Measurements from ENCODE around the gene LETM1.

Gene LETM1

DNA sequence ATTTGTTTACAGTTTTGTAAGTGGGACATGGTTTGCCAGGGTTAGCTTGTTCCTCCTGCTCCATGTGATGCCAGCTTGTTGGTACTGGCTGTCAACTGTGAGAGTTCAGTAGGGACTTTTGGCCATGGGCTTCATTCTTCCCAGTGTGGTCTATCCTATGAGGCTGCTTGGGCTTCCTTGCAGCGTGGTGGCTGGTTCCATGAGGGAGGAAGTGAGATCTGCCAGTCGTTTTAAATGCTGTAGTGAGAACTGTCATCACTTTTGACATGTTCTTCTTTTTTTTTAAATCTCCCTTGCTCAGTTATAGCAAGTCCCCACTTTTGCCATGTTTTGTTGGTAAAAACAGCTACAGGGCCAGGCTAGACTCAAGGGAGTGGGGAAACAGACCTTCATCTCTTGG, 31.1 kb upstream of the LETM1 start:
- no peak overlapping the region for H3K27ac ChIP-seq
- TF ChIP-seq, protein P1, sequence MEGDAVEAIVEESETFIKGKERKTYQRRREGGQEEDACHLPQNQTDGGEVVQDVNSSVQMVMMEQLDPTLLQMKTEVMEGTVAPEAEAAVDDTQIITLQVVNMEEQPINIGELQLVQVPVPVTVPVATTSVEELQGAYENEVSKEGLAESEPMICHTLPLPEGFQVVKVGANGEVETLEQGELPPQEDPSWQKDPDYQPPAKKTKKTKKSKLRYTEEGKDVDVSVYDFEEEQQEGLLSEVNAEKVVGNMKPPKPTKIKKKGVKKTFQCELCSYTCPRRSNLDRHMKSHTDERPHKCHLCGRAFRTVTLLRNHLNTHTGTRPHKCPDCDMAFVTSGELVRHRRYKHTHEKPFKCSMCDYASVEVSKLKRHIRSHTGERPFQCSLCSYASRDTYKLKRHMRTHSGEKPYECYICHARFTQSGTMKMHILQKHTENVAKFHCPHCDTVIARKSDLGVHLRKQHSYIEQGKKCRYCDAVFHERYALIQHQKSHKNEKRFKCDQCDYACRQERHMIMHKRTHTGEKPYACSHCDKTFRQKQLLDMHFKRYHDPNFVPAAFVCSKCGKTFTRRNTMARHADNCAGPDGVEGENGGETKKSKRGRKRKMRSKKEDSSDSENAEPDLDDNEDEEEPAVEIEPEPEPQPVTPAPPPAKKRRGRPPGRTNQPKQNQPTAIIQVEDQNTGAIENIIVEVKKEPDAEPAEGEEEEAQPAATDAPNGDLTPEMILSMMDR (IDR thresholded peaks at IDR 0.05): no peak
- H3K4me3 ChIP-seq: no peak overlapping the region
- DNase-seq (ENCODE audit: low spot score): no peak

DNA sequence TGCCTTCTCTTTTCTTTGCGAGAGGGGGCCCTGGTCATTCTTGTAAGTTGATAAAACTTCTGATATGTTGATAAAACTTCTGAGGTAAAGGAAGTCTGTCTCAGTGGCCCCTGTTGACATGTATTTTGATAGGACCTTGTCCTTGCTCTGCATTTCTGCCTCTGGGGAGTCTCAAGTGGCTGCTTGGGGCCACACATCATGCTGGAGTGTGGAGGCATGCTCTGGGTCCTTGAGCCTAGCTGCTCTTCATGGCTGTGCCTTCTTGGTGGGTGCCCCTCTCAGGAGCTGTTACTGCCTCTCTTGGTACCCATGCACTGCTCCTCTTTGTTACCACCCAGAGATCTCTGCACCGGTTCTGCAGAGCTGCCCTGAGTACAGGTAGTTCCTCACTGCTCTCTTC, 29.5 kb upstream of the LETM1 start:
- DNase-seq (ENCODE audit: low spot score): no peak
- no peak overlapping the region for H3K27ac ChIP-seq
- TF ChIP-seq, protein P1 (IDR thresholded peaks at IDR 0.05): no peak
- H3K4me3 ChIP-seq: no peak overlapping the region

DNA sequence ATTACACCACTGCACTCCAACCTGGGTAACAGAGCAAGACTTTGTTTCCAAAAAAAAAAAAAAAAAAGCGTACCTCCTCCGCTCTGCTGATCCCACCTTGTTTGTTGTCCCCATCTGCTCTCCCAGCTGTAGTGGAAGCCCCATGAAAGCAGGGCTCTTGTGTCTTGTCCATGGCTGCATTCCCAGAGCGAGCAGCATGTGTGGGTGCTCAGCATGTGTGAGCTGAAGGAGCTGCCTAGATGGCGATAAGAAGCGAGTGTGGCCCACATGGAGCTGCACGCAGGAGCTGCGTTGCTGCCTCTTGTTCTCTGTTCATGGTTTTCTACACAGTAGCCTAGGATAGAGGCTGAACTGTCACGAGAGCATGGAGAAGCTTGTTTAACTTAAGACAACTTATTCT, 27.6 kb upstream of the LETM1 start:
- DNase-seq (ENCODE audit: low spot score): no peak
- TF ChIP-seq, protein P1 (IDR thresholded peaks at IDR 0.05): no peak
- H3K27ac ChIP-seq: no peak overlapping the region
- H3K4me3 ChIP-seq: no peak overlapping the region

DNA sequence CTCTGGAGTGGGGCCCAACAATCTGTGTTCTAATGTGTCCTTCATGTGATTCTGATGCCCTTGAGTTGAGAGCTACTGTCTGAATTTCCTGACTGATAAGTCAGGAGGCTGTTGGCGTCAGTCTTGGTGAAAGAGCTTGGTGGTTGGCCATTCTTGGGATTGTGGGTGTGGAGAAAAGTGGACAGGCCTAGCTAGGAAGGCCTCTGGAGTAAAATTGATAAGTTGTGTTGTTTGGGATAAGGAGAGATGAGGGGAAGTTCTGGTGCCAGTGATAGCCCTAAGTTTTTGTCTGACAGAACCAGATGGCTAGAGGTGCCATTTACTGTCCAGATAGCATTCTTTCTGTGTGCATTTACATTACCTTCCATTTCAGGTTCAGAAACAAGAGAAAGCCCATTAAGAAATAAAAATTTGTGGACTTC, 26.9 kb upstream of the LETM1 start:
- DNase-seq (ENCODE audit: low spot score): no peak
- H3K27ac ChIP-seq: no peak overlapping the region
- H3K4me3 ChIP-seq: no peak overlapping the region
- TF ChIP-seq, protein P1 (IDR thresholded peaks at IDR 0.05): no peak

DNA sequence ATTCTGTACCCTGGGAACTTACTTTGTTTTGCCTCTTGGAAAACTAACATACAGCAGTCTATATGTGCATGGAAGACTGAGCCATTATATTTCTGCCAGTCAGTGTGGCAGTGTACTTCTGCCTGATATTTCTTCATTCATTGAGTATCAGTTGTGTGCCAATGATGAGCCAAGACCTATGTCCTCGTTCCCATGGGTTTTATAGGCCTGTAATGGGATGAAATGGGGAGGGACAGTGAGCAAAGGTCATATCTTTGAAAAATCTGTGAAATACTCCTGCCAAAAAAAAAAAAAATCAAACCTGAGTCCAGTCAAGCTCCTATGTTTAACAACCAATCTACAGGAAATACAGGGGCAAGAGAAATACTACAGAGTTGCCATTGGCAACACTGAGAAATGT, 24.4 kb upstream of the LETM1 start:
- H3K4me3 ChIP-seq: no peak overlapping the region
- DNase-seq (ENCODE audit: low spot score): no peak
- no peak overlapping the region for H3K27ac ChIP-seq
- TF ChIP-seq, protein P1 (IDR thresholded peaks at IDR 0.05): no peak

DNA sequence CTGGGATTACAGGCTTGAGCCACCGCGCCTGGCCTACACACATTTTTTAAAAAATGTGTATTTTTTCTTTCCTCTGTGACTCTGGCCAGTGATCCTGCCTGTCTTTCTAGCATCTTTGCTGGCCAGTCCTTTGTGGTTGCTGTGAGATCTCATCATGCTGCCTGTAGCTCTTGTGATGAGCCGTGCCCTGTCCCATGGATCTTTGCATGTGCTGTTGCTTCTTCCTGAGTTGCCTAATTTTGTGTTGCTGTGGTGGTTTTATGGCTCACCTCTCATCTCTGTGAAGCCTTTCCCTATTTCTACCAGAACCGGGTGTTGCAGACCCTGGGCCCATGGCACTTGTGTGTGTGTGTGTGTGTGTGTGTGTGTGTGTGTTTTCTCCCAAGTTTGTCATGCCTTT, 23.5 kb upstream of the LETM1 start:
- DNase-seq (ENCODE audit: low spot score): no peak
- TF ChIP-seq, protein P1 (IDR thresholded peaks at IDR 0.05): no peak
- no peak overlapping the region for H3K27ac ChIP-seq
- H3K4me3 ChIP-seq: no peak overlapping the region

DNA sequence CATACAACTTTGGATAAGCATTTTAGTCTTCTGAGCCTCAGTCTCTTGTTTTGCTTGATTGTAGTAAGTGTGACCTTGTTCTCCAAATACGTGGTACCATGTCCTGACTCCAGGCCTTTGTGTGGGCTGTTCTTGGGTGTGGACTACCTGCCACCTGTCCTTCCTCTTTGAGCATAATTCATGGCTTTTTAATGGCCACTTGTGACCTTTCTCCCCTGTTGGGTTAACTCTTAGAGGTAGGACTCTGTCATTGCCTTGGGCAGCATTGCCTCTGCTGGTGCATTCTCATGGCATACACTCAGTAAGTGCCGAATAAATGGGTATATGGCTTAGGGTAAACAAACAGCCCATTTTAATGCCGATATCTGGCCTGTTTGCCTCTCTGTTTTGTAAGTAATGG, 18.2 kb upstream of the LETM1 start:
- no peak overlapping the region for H3K27ac ChIP-seq
- no peak for DNase-seq (ENCODE audit: low spot score)
- TF ChIP-seq, protein P1 (IDR thresholded peaks at IDR 0.05): no peak
- H3K4me3 ChIP-seq: no peak overlapping the region
